Measurements from ENCODE around the gene TRAF3.

TRAF3 gene

DNA sequence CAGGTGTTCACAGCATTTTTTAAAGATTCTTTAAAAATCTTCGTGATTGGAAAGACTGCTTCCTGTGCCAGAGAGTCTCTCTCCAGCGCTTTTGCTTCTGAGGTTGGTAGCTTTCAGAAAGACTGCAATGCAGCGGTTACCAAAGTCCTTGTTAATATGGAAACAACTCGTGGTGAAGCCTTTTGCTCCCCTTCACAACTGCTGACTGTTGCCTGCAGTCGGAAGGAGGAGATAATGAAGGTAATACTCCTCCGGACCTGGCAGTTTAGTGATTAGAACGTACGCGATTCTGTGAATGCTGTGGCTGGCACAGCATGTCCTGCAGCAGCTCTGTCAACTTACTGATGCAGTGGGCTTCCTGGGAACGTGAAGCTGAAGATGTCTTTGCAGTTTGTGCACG, 50.9 kb downstream of the TRAF3 start:
- TF ChIP-seq, protein P1, sequence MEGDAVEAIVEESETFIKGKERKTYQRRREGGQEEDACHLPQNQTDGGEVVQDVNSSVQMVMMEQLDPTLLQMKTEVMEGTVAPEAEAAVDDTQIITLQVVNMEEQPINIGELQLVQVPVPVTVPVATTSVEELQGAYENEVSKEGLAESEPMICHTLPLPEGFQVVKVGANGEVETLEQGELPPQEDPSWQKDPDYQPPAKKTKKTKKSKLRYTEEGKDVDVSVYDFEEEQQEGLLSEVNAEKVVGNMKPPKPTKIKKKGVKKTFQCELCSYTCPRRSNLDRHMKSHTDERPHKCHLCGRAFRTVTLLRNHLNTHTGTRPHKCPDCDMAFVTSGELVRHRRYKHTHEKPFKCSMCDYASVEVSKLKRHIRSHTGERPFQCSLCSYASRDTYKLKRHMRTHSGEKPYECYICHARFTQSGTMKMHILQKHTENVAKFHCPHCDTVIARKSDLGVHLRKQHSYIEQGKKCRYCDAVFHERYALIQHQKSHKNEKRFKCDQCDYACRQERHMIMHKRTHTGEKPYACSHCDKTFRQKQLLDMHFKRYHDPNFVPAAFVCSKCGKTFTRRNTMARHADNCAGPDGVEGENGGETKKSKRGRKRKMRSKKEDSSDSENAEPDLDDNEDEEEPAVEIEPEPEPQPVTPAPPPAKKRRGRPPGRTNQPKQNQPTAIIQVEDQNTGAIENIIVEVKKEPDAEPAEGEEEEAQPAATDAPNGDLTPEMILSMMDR (IDR thresholded peaks at IDR 0.05; ENCODE audit: borderline replicate concordance, extremely low read depth, low read length, poor library complexity, severe bottlenecking) = no peak
- no peak for TF ChIP-seq EZH2 (IDR thresholded peaks at IDR 0.05; ENCODE audit: borderline replicate concordance, low read depth, low read length, severe bottlenecking)
- Histone ChIP-seq H3K27me3 (ENCODE audit: insufficient read depth, low read length, poor library complexity) (no peaks in the 10 kb centered on the region), H4K20me1 (ENCODE audit: insufficient read depth, low read length) (peaks cover 74% of the 10 kb centered on the region), H3K9ac (ENCODE audit: low read depth, low read length) (no peak overlapping the region), H3K36me3 (ENCODE audit: insufficient read depth, low read length) (peaks cover 23% of the 10 kb centered on the region; the same call in 1 of the 2 replicates), H3K4me1 (ENCODE audit: insufficient read depth, low read length) (no peaks in the 10 kb centered on the region), H3K4me3 (ENCODE audit: low read depth in 1 of 2, low read length in 2 of 2) (no peak overlapping the region), H3K27ac (ENCODE audit: low read length) (no peak overlapping the region), H3K4me2 (ENCODE audit: insufficient read depth, low read length) (no peak overlapping the region), H3K79me2 (ENCODE audit: insufficient read depth, low read length) (peaks cover 78% of the 10 kb centered on the region), H2AFZ (ENCODE audit: low read depth, low read length) (no peak overlapping the region), H3K9me3 (ENCODE audit: insufficient read depth, low read length, severe bottlenecking) (no peaks in the 10 kb centered on the region)
- ATAC-seq (ENCODE audit: insufficient read depth, low read depth) = no peak
- no peak for DNase-seq

DNA sequence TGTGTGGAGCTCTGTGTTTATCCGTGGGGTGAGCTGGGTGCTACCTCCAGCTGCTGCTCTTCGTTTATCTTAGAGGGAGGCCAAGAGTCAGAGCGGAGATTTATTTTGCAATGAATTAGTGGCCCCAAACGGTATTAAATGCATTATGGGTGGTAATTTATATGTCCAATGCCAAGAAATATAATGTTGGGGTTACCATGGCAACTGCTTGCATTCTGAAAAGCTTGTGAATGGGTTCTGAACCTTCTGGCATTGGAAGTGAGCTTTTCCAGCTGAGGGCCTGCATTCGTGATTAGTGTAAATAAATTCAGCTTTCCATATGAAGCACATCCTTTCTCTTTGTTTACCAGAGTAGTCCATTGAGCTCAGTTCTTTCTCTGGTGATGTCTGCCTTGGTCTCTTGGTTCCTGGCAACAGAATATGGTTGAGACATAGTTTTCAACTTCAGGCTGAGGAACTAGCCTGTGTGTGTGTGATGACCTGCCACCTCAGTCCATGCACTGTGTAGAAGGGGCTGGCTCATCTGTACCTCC, 51.8 kb downstream of the TRAF3 start:
- H3K36me3 ChIP-seq (ENCODE audit: insufficient read depth, low read length) = peaks cover 26% of the 10 kb centered on the region; the same call in 1 of the 2 replicates
- DNase-seq (no peak), ATAC-seq (ENCODE audit: insufficient read depth, low read depth) (no peak)
- H3K4me1 ChIP-seq (ENCODE audit: insufficient read depth, low read length) = no peaks in the 10 kb centered on the region
- H3K4me3 ChIP-seq (ENCODE audit: low read depth in 1 of 2, low read length in 2 of 2) = no peak overlapping the region
- H3K9ac ChIP-seq (ENCODE audit: low read depth, low read length) = no peak overlapping the region
- H3K27me3 ChIP-seq (ENCODE audit: insufficient read depth, low read length, poor library complexity) = no peaks in the 10 kb centered on the region
- H3K9me3 ChIP-seq (ENCODE audit: insufficient read depth, low read length, severe bottlenecking) = no peaks in the 10 kb centered on the region
- TF ChIP-seq, protein P1 (IDR thresholded peaks at IDR 0.05; ENCODE audit: borderline replicate concordance, extremely low read depth, low read length, poor library complexity, severe bottlenecking) = no peak
- TF ChIP-seq EZH2 (IDR thresholded peaks at IDR 0.05; ENCODE audit: borderline replicate concordance, low read depth, low read length, severe bottlenecking) = no peak
- H3K79me2 ChIP-seq (ENCODE audit: insufficient read depth, low read length) = peaks cover 69% of the 10 kb centered on the region
- H4K20me1 ChIP-seq (ENCODE audit: insufficient read depth, low read length) = peaks cover 69% of the 10 kb centered on the region
- H3K27ac ChIP-seq (ENCODE audit: low read length) = no peak overlapping the region
- H3K4me2 ChIP-seq (ENCODE audit: insufficient read depth, low read length) = no peak overlapping the region
- H2AFZ ChIP-seq (ENCODE audit: low read depth, low read length) = no peak overlapping the region

DNA sequence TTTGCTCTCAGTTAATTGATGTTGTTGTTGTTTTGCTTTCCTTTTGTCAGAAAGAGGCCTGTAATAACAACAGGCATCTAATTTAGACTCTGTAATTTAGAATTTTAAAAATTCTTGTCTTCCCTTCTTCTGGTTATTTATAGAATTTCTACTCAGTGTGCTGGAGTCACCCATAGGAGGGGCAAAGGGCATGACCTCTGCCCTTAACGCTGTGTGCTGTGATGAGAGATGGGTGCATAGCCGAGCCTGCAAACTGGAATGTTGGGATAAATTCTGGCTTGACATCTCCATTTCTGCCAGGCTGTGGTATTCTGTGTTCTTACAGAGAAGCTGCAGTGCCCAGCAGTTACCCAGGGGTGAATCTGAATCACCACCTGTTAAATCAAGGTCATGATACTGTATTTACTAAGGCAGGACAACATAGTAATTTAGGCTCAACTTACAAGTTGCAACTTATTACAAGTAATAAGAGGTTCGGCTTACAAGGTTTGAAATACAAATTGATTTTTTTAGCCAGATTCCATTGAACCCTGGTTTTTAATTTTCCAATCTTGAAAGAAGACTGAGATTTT, 53.3 kb downstream of the TRAF3 start:
- Histone ChIP-seq H3K79me2 (ENCODE audit: insufficient read depth, low read length) (peaks cover 54% of the 10 kb centered on the region), H4K20me1 (ENCODE audit: insufficient read depth, low read length) (peaks cover 55% of the 10 kb centered on the region), H3K4me3 (ENCODE audit: low read depth in 1 of 2, low read length in 2 of 2) (no peak overlapping the region), H3K9me3 (ENCODE audit: insufficient read depth, low read length, severe bottlenecking) (no peaks in the 10 kb centered on the region), H3K4me1 (ENCODE audit: insufficient read depth, low read length) (no peaks in the 10 kb centered on the region), H3K4me2 (ENCODE audit: insufficient read depth, low read length) (no peak overlapping the region), H3K27me3 (ENCODE audit: insufficient read depth, low read length, poor library complexity) (no peaks in the 10 kb centered on the region), H3K36me3 (ENCODE audit: insufficient read depth, low read length) (peaks cover 28% of the 10 kb centered on the region; the same call in 1 of the 2 replicates), H3K9ac (ENCODE audit: low read depth, low read length) (no peak overlapping the region), H3K27ac (ENCODE audit: low read length) (no peak overlapping the region), H2AFZ (ENCODE audit: low read depth, low read length) (no peak overlapping the region)
- ATAC-seq (ENCODE audit: insufficient read depth, low read depth) (no peak), DNase-seq (no peak)
- no peak for TF ChIP-seq EZH2 (IDR thresholded peaks at IDR 0.05; ENCODE audit: borderline replicate concordance, low read depth, low read length, severe bottlenecking)
- TF ChIP-seq, protein P1 (IDR thresholded peaks at IDR 0.05; ENCODE audit: borderline replicate concordance, extremely low read depth, low read length, poor library complexity, severe bottlenecking) = no peak

Measured in DND-41 (cell line).